Spleen (tissue), 11 donors: ENCODE data around the gene MTFR1L. TPM values are rescaled to one million over a fixed set of nuclear protein-coding genes. Genes with fewer than 3 reads are reported as not detected.
"Not testable (repeated sequence)": the region's sequence is repeated elsewhere in the genome, so short reads cannot be mapped to it uniquely, and the experiment has no call there.

Source experiments
- DNase-seq: peaks from one replicate; pipeline ENCODE4 v3.0.0-alpha.2; 2020
- H3K27ac ChIP-seq, 8 donors: fragments of 200-600 bp; sonication (generic) in 7 of 8; 1 replicate in 4 of 8; 2 replicates in 4 of 8; pipeline versions ENCODE4 v1.5.0 to v1.8.0; 2016 to 2021; ENCODE audit warnings: inconsistent platforms in 4 of 8, mild to moderate bottlenecking in 4 of 8, moderate library complexity in 1 of 8
- H3K27me3 ChIP-seq, 7 donors: fragments of 200-600 bp; sonication (generic) in 6 of 7; replicated peaks in 1 of 7; 1 replicate in 4 of 7; 2 replicates in 3 of 7; pipeline versions ENCODE4 v1.5.0 to v1.8.0; 2016 to 2021; ENCODE audit warnings: inconsistent platforms in 3 of 7, mild to moderate bottlenecking in 1 of 7
- H3K36me3 ChIP-seq, 6 donors: fragments of 200-600 bp; sonication (generic) in 5 of 6; 1 replicate in 4 of 6; 2 replicates in 2 of 6; pipeline versions ENCODE4 v1.5.0 to v1.8.0; 2016 to 2021; ENCODE audit warnings: inconsistent platforms in 2 of 6
- H3K4me1 ChIP-seq, 6 donors: fragments of 200-600 bp; sonication (generic) in 5 of 6; 1 replicate in 3 of 6; 2 replicates in 3 of 6; pipeline versions ENCODE4 v1.5.0 to v1.8.0; 2016 to 2021; ENCODE audit warnings: inconsistent platforms in 3 of 6
- H3K4me3 ChIP-seq, 8 donors: fragments of 200-600 bp; sonication (generic) in 7 of 8; 1 replicate in 4 of 8; 2 replicates in 4 of 8; pipeline versions ENCODE4 v1.5.0 to v1.8.0; 2016 to 2021; ENCODE audit warnings: inconsistent platforms in 4 of 8, mild to moderate bottlenecking in 4 of 8, moderate library complexity in 2 of 8
- H3K9me3 ChIP-seq, 8 donors: fragments of 200-600 bp; sonication (generic) in 7 of 8; 1 replicate in 4 of 8; 2 replicates in 4 of 8; pipeline versions ENCODE4 v1.5.0 to v1.8.0; 2016 to 2021; ENCODE audit warnings: inconsistent platforms in 4 of 8
- POLR2A ChIP-seq, 3 donors: fragments of 450-650 bp; IDR thresholded peaks; one replicate each; pipeline ENCODE4 v1.5.1; 2017; ENCODE audit warnings: antibody characterized with exemption in 3 of 3, mild to moderate bottlenecking in 1 of 3
- POLR2AphosphoS5 ChIP-seq, 3 donors: sonication (generic); formaldehyde crosslinking; IDR thresholded peaks; one replicate each; pipeline ENCODE4 v1.5.1; 2017; ENCODE audit warnings: antibody characterized with exemption in 3 of 3
- WGBS, 5 donors: extraction: QIAGEN DNeasy Blood & Tissue Kit in 3 of 5; methylation state at CpG; one replicate each; pipeline versions ENCODE4 v1.1.5 to v1.1.7; 2013 to 2018; 5-methylcytosine and 5-hydroxymethylcytosine counted together
- intact Hi-C: fragments of 100-400 bp; cut with DNase I; formaldehyde crosslinking; loops from one replicate; pipeline ENCODE4 v1.15.0; 2023; ENCODE audit warnings: low total_unique reads
- polyA plus RNA-seq, 3 donors: library from polyadenylated mRNA; stranded (reverse); fragments of 200-250 nt; gene quantifications; one replicate each; pipeline ENCODE4 v1.2.1, GENCODE V29; 2013
- total RNA-seq, 7 donors: library from RNA; depleted of rRNA in 3 of 7; stranded (reverse); fragments of >200 nt in 3 of 7; fragmentation: NEBNext Ultra II Directional in 4 of 7; extraction: Animal tissue kit (Norgen Biotek cat#: 25700) in 4 of 7; gene quantifications; one replicate each; pipeline versions ENCODE4 v1.1.0 to v1.2.1, GENCODE V29; 2016 to 2021
- TF ChIP-seq, protein P1 (sequence below), 11 experiments: fragments of 200-600 bp in 7 of 11; fragments of 450-650 bp in 4 of 11; sonication (generic) in 4 of 11; IDR thresholded peaks in 8 of 11; conservative IDR thresholded peaks in 3 of 11; 1 replicate in 7 of 11; 2 replicates in 4 of 11; pipeline versions ENCODE4 v1.4.0 to v1.8.0; 2016 to 2021; ENCODE audit warnings: antibody characterized with exemption in 11 of 11, inconsistent platforms in 4 of 11, mild to moderate bottlenecking in 1 of 11
- donor health status: healthy with polysubstance abuse.
- donor health status: DM: no; HTN: no; CAD: no; lungs with moderate emphysema.
- donor health status: DM: no; HTN: no; CAD: no.
- donor health status: Bipolar disorder and iron deficiency.
- donor health status: healthy.
- donor health status: DM: no; HTN: no; CAD: no.
- donor health status: DM: yes; HTN: yes; CAD: no.

MTFR1L gene
- total and polyA plus RNA-seq, 10 donors, result 32.1 to 74.7 (median 50.3) TPM

DNA sequence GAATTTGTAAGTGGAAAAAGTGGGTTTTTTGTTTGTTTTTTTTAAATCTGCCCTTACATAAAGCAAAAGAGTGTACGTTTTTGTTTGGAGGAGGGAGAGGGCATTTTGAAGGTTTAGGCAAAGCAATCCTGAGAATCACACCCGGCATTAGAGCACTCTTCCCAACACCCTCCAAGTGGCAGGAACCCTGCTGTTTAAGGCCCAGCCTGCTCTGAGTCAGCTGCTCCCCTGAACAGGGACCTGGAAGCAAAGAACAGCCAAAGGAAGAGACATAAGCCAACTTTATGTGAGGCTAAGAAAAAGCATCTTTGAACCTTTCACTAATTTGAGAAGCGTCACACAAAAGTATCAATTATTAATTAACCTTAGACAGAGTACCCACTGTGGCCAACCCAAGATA, 16.9 kb downstream of the MTFR1L start:
- Histone ChIP-seq H3K9me3 (peaks cover 0 to 7% (median 2%) of the 10 kb centered on the region in 8 donors), H3K27ac (no peak overlapping the region), H3K27me3 (no peaks in the 10 kb centered on the region), H3K36me3 (peaks cover 0 to 50% (median 29%) of the 10 kb centered on the region in 6 donors), H3K4me1 (peaks cover 4 to 13% (median 7%) of the 10 kb centered on the region in 6 donors), H3K4me3 (no peak overlapping the region)
- intact Hi-C loops, result no loop called here
- TF ChIP-seq POLR2AphosphoS5 (IDR thresholded peaks at IDR 0.05) (no peak), POLR2A (IDR thresholded peaks at IDR 0.05) (no peak)
- TF ChIP-seq, protein P1, sequence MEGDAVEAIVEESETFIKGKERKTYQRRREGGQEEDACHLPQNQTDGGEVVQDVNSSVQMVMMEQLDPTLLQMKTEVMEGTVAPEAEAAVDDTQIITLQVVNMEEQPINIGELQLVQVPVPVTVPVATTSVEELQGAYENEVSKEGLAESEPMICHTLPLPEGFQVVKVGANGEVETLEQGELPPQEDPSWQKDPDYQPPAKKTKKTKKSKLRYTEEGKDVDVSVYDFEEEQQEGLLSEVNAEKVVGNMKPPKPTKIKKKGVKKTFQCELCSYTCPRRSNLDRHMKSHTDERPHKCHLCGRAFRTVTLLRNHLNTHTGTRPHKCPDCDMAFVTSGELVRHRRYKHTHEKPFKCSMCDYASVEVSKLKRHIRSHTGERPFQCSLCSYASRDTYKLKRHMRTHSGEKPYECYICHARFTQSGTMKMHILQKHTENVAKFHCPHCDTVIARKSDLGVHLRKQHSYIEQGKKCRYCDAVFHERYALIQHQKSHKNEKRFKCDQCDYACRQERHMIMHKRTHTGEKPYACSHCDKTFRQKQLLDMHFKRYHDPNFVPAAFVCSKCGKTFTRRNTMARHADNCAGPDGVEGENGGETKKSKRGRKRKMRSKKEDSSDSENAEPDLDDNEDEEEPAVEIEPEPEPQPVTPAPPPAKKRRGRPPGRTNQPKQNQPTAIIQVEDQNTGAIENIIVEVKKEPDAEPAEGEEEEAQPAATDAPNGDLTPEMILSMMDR (IDR thresholded peaks at IDR 0.05 in 8 of 11, conservative IDR thresholded peaks at IDR 0.05 in 3 of 11), result no peak
- DNase-seq, result no peak
- WGBS, 5 donors, result 82 to 91% (median 84%) methylated on average over 3 of the region's 3 CpGs

DNA sequence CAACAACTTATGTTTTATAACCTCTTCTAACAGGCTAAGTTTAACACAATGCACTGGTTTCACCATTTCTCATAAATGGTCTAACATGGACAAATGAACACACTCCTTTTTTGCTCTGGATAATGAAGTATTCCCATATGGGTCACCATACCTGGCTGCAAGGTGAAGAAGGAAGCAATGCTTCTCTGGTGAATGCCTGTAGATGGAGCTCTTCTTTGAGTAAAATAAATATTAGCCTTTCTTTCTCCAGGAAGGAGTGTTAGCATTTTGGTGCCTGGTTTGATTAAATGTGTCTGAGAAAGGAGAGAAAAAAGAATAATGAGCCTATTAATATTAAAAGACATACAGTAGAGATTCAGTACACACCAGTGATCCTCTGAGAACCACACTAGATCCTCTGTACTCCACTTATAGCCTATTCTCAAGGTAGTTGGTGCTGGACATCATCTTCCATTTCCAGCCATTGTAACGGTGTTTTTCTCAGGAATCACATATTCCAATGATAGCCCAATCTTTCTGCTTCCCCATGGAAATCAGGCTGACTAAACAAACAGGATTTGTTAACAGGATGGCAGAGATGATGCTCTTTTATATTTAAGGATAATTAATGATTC, 17.6 kb downstream of the MTFR1L start:
- Histone ChIP-seq H3K27me3 (no peaks in the 10 kb centered on the region), H3K27ac (no peak overlapping the region), H3K9me3 (peaks cover 0 to 7% (median 2%) of the 10 kb centered on the region in 8 donors), H3K36me3 (peaks cover 0 to 43% (median 23%) of the 10 kb centered on the region in 6 donors), H3K4me1 (peaks cover 0 to 6% (median under 1%) of the 10 kb centered on the region in 6 donors), H3K4me3 (no peak overlapping the region)
- intact Hi-C loops, result no loop called here
- 76 to 91% (median 88%) methylated on average over 1 of the region's 1 CpG for WGBS, 5 donors
- TF ChIP-seq, protein P1 (IDR thresholded peaks at IDR 0.05 in 8 of 11, conservative IDR thresholded peaks at IDR 0.05 in 3 of 11), result peak in 3 of 11 experiments; percentile 17 to 31 (median 21)
- no peak for TF ChIP-seq POLR2A (IDR thresholded peaks at IDR 0.05)
- DNase-seq, result no peak

DNA sequence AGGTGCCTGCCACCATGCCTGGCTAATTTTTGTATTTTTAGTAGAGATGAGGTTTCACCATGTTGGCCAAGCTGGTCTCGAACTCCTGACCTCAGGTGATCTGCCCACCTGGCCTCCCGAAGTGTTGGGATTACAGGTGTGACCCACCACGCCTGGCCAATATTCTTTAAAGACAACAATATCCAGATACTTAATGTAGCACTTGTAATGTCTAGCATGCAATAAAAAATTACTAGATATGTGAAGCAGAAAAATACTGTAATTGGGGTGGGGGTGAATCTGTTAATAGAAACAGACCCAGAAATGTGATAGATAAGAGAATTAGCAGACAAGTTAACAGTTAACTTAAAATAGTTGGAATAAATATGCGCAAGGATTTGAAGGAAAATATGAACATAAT, 20.1 kb downstream of the MTFR1L start:
- H3K9me3 ChIP-seq, H3K4me3 ChIP-seq, DNase-seq, H3K27me3 ChIP-seq, H3K27ac ChIP-seq, intact Hi-C loops, H3K4me1 ChIP-seq: not testable (repeated sequence)
- 95 to 97% (median 95%) methylated on average over 4 of the region's 4 CpGs for WGBS, 5 donors
- H3K36me3 ChIP-seq, result peaks cover 0 to 19% (median 3%) of the 10 kb centered on the region in 6 donors

GRCh38 chr1:25843483-25843882, 23.7 kb downstream of the MTFR1L start:
- 71 to 86% (median 79%) methylated on average over 3 of the region's 3 CpGs for WGBS, 5 donors
- peaks cover 0 to 7% (median 2%) of the 10 kb centered on the region in 8 donors for H3K9me3 ChIP-seq
- intact Hi-C loops, result no loop called here

More at GRCh38 chr1:25843483-25843882, 23.7 kb downstream of the MTFR1L start:
- DNase-seq, result no peak
- Histone ChIP-seq H3K36me3 (no peaks in the 10 kb centered on the region), H3K27ac (no peak overlapping the region), H3K4me1 (no peaks in the 10 kb centered on the region), H3K4me3 (no peak overlapping the region), H3K27me3 (no peaks in the 10 kb centered on the region)
- TF ChIP-seq POLR2AphosphoS5 (IDR thresholded peaks at IDR 0.05), result no peak
- TF ChIP-seq, protein P1 (IDR thresholded peaks at IDR 0.05 in 8 of 11, conservative IDR thresholded peaks at IDR 0.05 in 3 of 11), result no peak
- no peak for TF ChIP-seq POLR2A (IDR thresholded peaks at IDR 0.05)
